ENCODE measurements around the gene MKRN2OS. TPM values are rescaled to one million over a fixed set of nuclear protein-coding genes. Genes with fewer than 3 reads are reported as not detected.

The MKRN2OS gene
- total RNA-seq, 1 donor from 2014 or later, result not detected

GRCh38 chr3:12490547-12490946 lies 54.8 kb downstream of the MKRN2OS start:
- intact Hi-C loops (cut with micrococcal nuclease), result no loop called here
- no peak overlapping the region for H3K27ac Mint-ChIP-seq
- no peak for DNase-seq
- H3K9me3 Mint-ChIP-seq, result no peaks in the 10 kb centered on the region
- peaks cover 3% of the 10 kb centered on the region for H3K4me1 Mint-ChIP-seq
- no peak overlapping the region for H3K4me3 Mint-ChIP-seq
- no peaks in the 10 kb centered on the region for H3K27me3 Mint-ChIP-seq
- H3K36me3 Mint-ChIP-seq (ENCODE audit: low read depth), result peaks cover 32% of the 10 kb centered on the region

- Mint-ChIP-seq H3K9me3 (no peaks in the 10 kb centered on the region), H3K27me3 (no peaks in the 10 kb centered on the region), H3K36me3 (ENCODE audit: low read depth) (peaks cover 29% of the 10 kb centered on the region), H3K4me1 (peaks cover 9% of the 10 kb centered on the region), H3K27ac (no peak overlapping the region), H3K4me3 (no peak overlapping the region)
- intact Hi-C loops (cut with micrococcal nuclease), result loop anchor here (10.0 kb wide), 1 partner anchor 1685 kb away; the partner anchor contains the start of genes LSM3 and XPC
- DNase-seq, result no peak
Measured at GRCh38 chr3:12489832-12490231, 55.5 kb downstream of the MKRN2OS start.

Other genes starting within 250 kb of the MKRN2OS start
- 30.5 and 39.3 TPM in 2 replicates for gene TSEN2, start 61.0 kb downstream of the MKRN2OS start, total RNA-seq
- gene MKRN2, start 11.6 kb upstream of the MKRN2OS start, total RNA-seq, result 23.2 and 28.2 TPM in 2 replicates
- gene RAF1, start 118.6 kb upstream of the MKRN2OS start, total RNA-seq, result 90.5 and 93.2 TPM in 2 replicates
- not detected in 2 replicates for gene TMEM40, start 213.8 kb upstream of the MKRN2OS start, total RNA-seq